ENCODE measurements around the gene AKR1C1. TPM values are rescaled to one million over a fixed set of nuclear protein-coding genes. Genes with fewer than 3 reads are reported as not detected.

The AKR1C1 gene
- total and polyA plus RNA-seq, 9 donors = 3.6 to 22.9 (median 19.1) TPM

GRCh38 chr10:4926400-4926799 lies 36.8 kb upstream of the AKR1C1 start:
- no peaks in the 10 kb centered on the region for H3K27me3 ChIP-seq
- no peaks in the 10 kb centered on the region for H3K4me1 ChIP-seq (ENCODE audit: insufficient read depth)
- H3K36me3 ChIP-seq = no peaks in the 10 kb centered on the region
- intact Hi-C loops (cut with DNase I) = no loop called here
- no peak overlapping the region for H3K4me3 ChIP-seq
- H3K27ac ChIP-seq = no peak overlapping the region
- no peak for DNase-seq
- no peak for TF ChIP-seq POLR2A (IDR thresholded peaks at IDR 0.05)
- TF ChIP-seq CTCF (IDR thresholded peaks at IDR 0.05) = no peak
- TF ChIP-seq EP300 (IDR thresholded peaks at IDR 0.05) = no peak
- no peaks in the 10 kb centered on the region for H3K9me3 ChIP-seq

GRCh38 chr10:4931587-4931986 lies 31.6 kb upstream of the AKR1C1 start:
- 32 to 74% (median 44%) methylated on average over 5 of the region's 5 CpGs for WGBS, 3 donors
- Histone ChIP-seq H3K27ac (no peak overlapping the region), H3K36me3 (no peaks in the 10 kb centered on the region), H3K27me3 (no peaks in the 10 kb centered on the region), H3K4me1 (ENCODE audit: insufficient read depth) (no peaks in the 10 kb centered on the region), H3K4me3 (no peak overlapping the region), H3K9me3 (no peaks in the 10 kb centered on the region)
- intact Hi-C loops (cut with DNase I) = no loop called here
- no peak for TF ChIP-seq POLR2A (IDR thresholded peaks at IDR 0.05)
- no peak for TF ChIP-seq CTCF (IDR thresholded peaks at IDR 0.05)
- TF ChIP-seq EP300 (IDR thresholded peaks at IDR 0.05) = no peak
- peak in 1 of 5 donors; percentile 34 for DNase-seq

DNA sequence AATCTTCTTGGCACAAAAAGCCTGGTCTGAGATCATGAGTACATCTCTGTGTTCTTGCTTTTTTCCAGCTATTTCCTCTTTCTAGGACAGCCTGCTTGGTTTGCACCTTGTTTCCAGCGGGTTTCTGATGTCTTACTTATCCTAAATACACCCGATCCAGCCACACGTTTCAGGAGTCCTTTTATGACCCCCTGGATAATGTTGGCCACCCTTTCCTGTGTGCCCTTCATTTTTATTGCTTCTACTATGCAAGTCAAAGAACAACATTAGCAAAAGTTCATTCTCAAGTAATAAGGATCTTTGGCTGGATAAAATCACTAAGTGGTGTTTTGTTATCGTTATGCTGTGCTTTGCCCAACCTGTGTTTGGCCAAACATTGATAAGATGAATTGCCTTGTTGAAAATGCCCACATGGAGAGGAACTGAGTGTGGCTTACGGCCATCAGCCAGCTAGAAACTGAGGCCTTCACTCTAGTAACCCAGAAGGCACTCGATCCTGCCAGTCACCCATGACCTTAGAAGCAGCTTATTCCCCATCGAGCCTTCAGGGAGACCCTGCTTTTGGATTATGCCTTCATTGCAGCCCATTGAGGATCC lies 28.7 kb upstream of the AKR1C1 start:
- no peaks in the 10 kb centered on the region for H3K4me1 ChIP-seq (ENCODE audit: insufficient read depth)
- H3K27ac ChIP-seq = no peak overlapping the region
- no peaks in the 10 kb centered on the region for H3K36me3 ChIP-seq
- TF ChIP-seq EP300 (IDR thresholded peaks at IDR 0.05) = no peak
- no peak for TF ChIP-seq CTCF (IDR thresholded peaks at IDR 0.05)
- no peak for TF ChIP-seq POLR2A (IDR thresholded peaks at IDR 0.05)
- H3K27me3 ChIP-seq = no peaks in the 10 kb centered on the region
- WGBS, 3 donors = 86 to 92% (median 89%) methylated on average over 7 of the region's 7 CpGs
- intact Hi-C loops (cut with DNase I) = no loop called here
- no peaks in the 10 kb centered on the region for H3K9me3 ChIP-seq
- no peak for DNase-seq
- no peak overlapping the region for H3K4me3 ChIP-seq

DNA sequence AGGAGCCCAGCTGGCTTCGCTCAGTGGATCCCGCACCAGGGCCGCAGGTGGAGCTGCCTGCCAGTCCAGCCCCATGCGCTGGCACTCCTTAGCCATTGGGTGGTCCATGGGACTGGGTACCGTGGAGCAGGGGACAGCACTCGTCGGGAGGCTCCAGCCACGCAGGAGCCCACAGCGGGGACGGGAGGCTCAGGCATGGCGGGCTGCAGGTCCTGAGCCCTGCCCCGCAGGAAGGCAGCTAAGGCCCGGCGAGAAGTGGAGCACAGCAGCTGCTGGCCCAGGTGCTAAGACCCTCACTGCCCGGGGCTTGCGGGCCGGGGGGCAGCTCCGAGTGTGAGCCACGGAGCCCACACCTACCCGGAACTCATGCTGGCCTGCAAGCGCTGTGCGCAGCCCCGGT lies 25.9 kb upstream of the AKR1C1 start:
- no peaks in the 10 kb centered on the region for H3K4me1 ChIP-seq (ENCODE audit: insufficient read depth)
- no peak overlapping the region for H3K27ac ChIP-seq
- H3K4me3 ChIP-seq = no peak overlapping the region
- WGBS, 3 donors = 95 to 98% (median 96%) methylated on average over 22 to 23 of the region's 23 CpGs
- no peak for DNase-seq
- intact Hi-C loops (cut with DNase I) = no loop called here
- no peaks in the 10 kb centered on the region for H3K36me3 ChIP-seq
- no peak for TF ChIP-seq POLR2A (IDR thresholded peaks at IDR 0.05)
- no peak for TF ChIP-seq CTCF (IDR thresholded peaks at IDR 0.05)
- no peaks in the 10 kb centered on the region for H3K27me3 ChIP-seq
- H3K9me3 ChIP-seq = no peaks in the 10 kb centered on the region

All from ovary (tissue), 9 donors.